ENCODE results near the gene GPAM. TPM values are rescaled to one million over a fixed set of nuclear protein-coding genes. Genes with fewer than 3 reads are reported as not detected.

Gene GPAM
- total RNA-seq, 1 donor from 2014 or later = 34.0 TPM

DNA sequence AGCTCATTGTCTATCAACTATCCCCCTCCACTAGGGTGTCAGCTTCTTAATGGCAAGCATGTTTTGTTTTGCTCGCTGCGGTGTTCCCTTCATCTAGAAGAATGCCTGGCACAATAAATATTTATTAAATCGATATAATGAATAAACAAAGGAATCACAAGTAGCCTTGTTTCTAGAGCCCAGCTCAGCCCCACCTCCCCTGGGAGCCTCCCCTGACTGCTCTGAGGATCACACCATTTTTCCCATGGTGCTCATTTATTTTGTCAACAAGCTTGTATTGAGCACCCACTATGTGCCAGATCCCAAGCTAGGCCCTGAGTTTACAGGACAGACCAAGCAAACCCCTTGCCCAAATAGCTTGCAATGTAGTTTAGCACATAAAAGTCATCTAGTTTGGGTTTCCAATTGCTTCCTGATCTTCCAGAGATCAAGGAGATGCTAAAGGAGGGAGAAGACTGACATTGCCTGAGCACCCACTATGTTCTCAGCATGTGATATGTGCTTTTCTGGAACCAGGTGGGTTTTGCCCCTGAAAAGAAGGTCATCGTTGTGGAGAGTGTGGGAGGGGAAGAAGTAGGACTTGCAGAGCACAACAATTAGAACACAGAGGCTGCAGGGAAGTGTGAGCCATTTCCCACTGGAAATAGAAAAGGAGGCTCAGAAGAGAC is 42.3 kb upstream of the GPAM start:
- H3K4me3 ChIP-seq = no peak overlapping the region
- TF ChIP-seq, protein P1, sequence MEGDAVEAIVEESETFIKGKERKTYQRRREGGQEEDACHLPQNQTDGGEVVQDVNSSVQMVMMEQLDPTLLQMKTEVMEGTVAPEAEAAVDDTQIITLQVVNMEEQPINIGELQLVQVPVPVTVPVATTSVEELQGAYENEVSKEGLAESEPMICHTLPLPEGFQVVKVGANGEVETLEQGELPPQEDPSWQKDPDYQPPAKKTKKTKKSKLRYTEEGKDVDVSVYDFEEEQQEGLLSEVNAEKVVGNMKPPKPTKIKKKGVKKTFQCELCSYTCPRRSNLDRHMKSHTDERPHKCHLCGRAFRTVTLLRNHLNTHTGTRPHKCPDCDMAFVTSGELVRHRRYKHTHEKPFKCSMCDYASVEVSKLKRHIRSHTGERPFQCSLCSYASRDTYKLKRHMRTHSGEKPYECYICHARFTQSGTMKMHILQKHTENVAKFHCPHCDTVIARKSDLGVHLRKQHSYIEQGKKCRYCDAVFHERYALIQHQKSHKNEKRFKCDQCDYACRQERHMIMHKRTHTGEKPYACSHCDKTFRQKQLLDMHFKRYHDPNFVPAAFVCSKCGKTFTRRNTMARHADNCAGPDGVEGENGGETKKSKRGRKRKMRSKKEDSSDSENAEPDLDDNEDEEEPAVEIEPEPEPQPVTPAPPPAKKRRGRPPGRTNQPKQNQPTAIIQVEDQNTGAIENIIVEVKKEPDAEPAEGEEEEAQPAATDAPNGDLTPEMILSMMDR (IDR thresholded peaks at IDR 0.05) = no peak
- H3K36me3 ChIP-seq = no peaks in the 10 kb centered on the region
- H3K27me3 ChIP-seq = no peaks in the 10 kb centered on the region
- no peak for ATAC-seq
- DNase-seq = no peak
- no peaks in the 10 kb centered on the region for H3K9me3 ChIP-seq
- intact Hi-C loops (cut with DNase I) = no loop called here
- no peak overlapping the region for H3K27ac ChIP-seq
- H3K4me1 ChIP-seq = no peaks in the 10 kb centered on the region

DNA sequence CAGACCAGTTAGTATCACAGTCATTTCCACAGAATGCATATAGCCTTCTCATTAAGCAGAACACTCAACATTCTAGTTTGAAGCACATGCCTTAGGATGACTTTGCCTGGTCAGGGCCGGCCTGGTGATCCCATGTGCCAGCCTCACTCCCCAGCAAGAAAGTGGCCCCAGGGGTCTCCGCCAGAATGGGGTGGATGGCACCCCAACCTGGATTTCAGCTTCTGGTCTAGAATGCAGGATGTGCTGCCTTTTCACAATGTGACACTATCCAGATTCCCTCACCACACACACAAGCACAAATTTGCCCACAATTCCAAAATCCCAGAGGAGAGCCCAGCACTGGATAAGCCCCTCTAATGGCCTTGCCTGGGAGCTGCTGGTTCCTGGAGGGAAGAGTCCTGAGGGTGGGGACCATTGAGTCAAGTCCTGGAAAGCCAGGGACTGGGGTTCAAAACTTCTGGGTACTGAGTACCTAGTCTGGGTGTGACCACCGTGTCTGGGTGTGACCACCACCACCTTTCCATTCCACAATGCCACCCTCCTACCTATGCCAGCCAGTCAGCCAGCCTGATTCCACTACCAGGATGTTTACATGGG is 41.5 kb upstream of the GPAM start:
- Histone ChIP-seq H3K4me3 (no peak overlapping the region), H3K27me3 (no peaks in the 10 kb centered on the region), H3K27ac (no peak overlapping the region), H3K9me3 (no peaks in the 10 kb centered on the region), H3K4me1 (no peaks in the 10 kb centered on the region), H3K36me3 (no peaks in the 10 kb centered on the region)
- ATAC-seq (no peak), DNase-seq (no peak)
- TF ChIP-seq, protein P1 (IDR thresholded peaks at IDR 0.05) = no peak
- intact Hi-C loops (cut with DNase I) = no loop called here

DNA sequence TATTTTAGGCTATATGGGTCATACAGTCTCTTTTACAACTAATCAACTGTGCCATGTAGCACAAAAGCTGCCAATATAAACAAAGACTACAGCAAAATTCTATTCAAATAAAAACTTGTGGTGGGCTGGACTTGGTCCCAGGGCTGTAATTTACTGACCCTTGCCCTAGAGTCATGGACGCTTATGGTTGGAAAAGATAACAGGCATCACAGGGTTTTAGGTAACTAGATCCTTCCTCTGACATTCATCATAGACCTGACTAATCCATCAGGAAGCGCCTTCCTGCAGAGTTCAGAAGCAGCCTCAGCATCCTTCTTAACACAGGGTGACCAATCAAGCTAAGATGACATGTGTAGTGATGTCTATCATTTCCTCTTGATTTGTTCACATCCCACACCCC is 40.2 kb upstream of the GPAM start:
- Histone ChIP-seq H3K4me3 (no peak overlapping the region), H3K27me3 (no peaks in the 10 kb centered on the region), H3K27ac (no peak overlapping the region), H3K4me1 (no peaks in the 10 kb centered on the region), H3K9me3 (no peaks in the 10 kb centered on the region), H3K36me3 (no peaks in the 10 kb centered on the region)
- DNase-seq (no peak), ATAC-seq (no peak)
- intact Hi-C loops (cut with DNase I) = no loop called here
- TF ChIP-seq, protein P1 (IDR thresholded peaks at IDR 0.05) = no peak

DNA sequence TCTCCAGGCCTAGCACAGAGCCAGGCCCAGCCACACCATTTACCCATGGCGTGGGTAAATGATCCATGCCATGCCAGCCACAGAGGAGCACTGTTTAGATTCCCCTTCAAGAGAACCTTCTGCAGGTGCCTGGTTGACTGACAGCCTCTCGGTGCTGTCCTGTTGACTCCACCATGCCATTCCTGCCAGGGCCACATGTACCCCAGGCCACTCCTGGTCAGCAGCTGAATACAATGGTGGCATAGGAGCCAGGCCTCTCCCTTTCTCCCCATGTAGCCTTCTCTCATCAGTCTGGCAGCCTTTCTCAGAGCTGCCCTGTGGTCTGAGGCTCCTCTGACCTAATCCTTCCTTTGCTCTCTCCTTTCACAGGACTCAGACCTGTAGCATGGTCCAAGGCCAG is 39.2 kb upstream of the GPAM start:
- Histone ChIP-seq H3K27me3 (no peaks in the 10 kb centered on the region), H3K4me3 (no peak overlapping the region), H3K27ac (no peak overlapping the region), H3K36me3 (no peaks in the 10 kb centered on the region), H3K9me3 (no peaks in the 10 kb centered on the region), H3K4me1 (no peaks in the 10 kb centered on the region)
- TF ChIP-seq, protein P1 (IDR thresholded peaks at IDR 0.05) = no peak
- DNase-seq = no peak
- intact Hi-C loops (cut with DNase I) = no loop called here
- no peak for ATAC-seq

DNA sequence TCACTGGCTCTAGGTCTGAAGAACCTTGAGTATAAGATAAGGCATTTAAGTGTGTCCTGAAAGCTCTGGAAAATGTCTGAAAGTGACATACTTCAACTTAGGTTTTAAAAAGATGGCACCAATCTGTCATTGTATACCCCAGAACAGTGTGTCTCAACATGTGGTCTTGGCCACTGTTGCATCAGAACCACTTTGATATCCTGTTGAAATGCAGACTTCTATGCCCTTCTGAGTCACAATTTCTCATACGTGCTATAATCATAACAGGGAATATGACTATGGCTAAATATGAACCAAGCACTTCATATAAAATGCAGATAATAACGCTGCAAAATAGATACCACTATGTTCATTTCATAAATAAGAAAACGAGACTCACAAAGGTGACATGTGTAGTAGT is 38.0 kb upstream of the GPAM start:
- no peaks in the 10 kb centered on the region for H3K27me3 ChIP-seq
- no peaks in the 10 kb centered on the region for H3K9me3 ChIP-seq
- TF ChIP-seq, protein P1 (IDR thresholded peaks at IDR 0.05) = no peak
- no peak overlapping the region for H3K4me3 ChIP-seq
- no peaks in the 10 kb centered on the region for H3K4me1 ChIP-seq
- DNase-seq (no peak), ATAC-seq (no peak)
- intact Hi-C loops (cut with DNase I) = no loop called here
- no peak overlapping the region for H3K27ac ChIP-seq
- no peaks in the 10 kb centered on the region for H3K36me3 ChIP-seq

Measured in upper lobe of right lung (tissue), 1 donor.